Transverse colon (tissue), 4 donors: ENCODE results near the gene CRB1.

Experiments used
- CTCF ChIP-seq, 5 experiments: fragments of 200-600 bp in 3 of 5; fragments of 450-650 bp in 2 of 5; sonication (generic) in 3 of 5; IDR thresholded peaks; 1 replicate in 2 of 5; 2 replicates in 3 of 5; pipeline ENCODE4 v1.5.1; 2016 to 2017; ENCODE audit warnings: antibody characterized with exemption in 5 of 5, inconsistent platforms in 3 of 5, mild to moderate bottlenecking in 2 of 5, moderate library complexity in 1 of 5
- EP300 ChIP-seq: sonication (generic); formaldehyde crosslinking; IDR thresholded peaks from one replicate; pipeline ENCODE4 v1.6.1; 2017; ENCODE audit warnings: antibody characterized with exemption, low read depth
- POLR2A ChIP-seq: fragments of 450-650 bp; IDR thresholded peaks from one replicate; pipeline ENCODE4 v1.6.1; 2016; ENCODE audit warnings: antibody characterized with exemption, mild to moderate bottlenecking, moderate library complexity
- POLR2AphosphoS5 ChIP-seq, 3 donors: sonication (generic); formaldehyde crosslinking; IDR thresholded peaks; one replicate each; pipeline ENCODE4 v1.6.1; 2016; ENCODE audit warnings: antibody characterized with exemption in 3 of 3

- TF ChIP-seq CTCF (IDR thresholded peaks at IDR 0.05), result no peak
- TF ChIP-seq POLR2AphosphoS5 (IDR thresholded peaks at IDR 0.05), result no peak
- no peak for TF ChIP-seq POLR2A
- no peak for TF ChIP-seq EP300
These were observed 106.4 kb downstream of the CRB1 start for GRCh38 chr1:197374428-197374827.
